ENCODE measurements around the gene STPG2. TPM values are rescaled to one million over a fixed set of nuclear protein-coding genes. Genes with fewer than 3 reads are reported as not detected.

Gene STPG2
- total and polyA plus RNA-seq, 2 of the 8 experiments (the other 6 are each of a cell fraction or from before 2014, with no cell fraction given): 0.03 TPM; not detected in 1

- TF ChIP-seq EP300 (IDR thresholded peaks at IDR 0.05; ENCODE audit: borderline replicate concordance in 1 of 2, low read depth in 2 of 2, low read length in 2 of 2) (peak in 1 of 2 experiments; percentile 49; a peak in 1 of 3 replicates), MAX (IDR thresholded peaks at IDR 0.05) (no peak), SAP30 (IDR thresholded peaks at IDR 0.05; ENCODE audit: insufficient read depth, insufficient replicate concordance, low read length) (no peak), MAFK (IDR thresholded peaks at IDR 0.05; ENCODE audit: low read depth, low read length) (no peak), SRF (IDR thresholded peaks at IDR 0.05; ENCODE audit: low read depth, low read length) (no peak), NRF1 (IDR thresholded peaks at IDR 0.05; ENCODE audit: low read depth, low read length) (no peak), HDAC2 (IDR thresholded peaks at IDR 0.05; ENCODE audit: borderline replicate concordance in 1 of 2, low read depth in 2 of 2, low read length in 2 of 2) (no peak), TAF1 (IDR thresholded peaks at IDR 0.05; ENCODE audit: low read depth, low read length) (no peak), CHD7 (IDR thresholded peaks at IDR 0.05; ENCODE audit: insufficient replicate concordance, low read length) (peak; percentile 64), POU5F1 (IDR thresholded peaks at IDR 0.05; ENCODE audit: low read depth, low read length) (peak; percentile 67)
These were observed 32.3 kb downstream of the STPG2 start (continued) for GRCh38 chr4:98110929-98111328.

Measured in H1 (cell line).